OCI-M1 (cell line): ENCODE results near the gene MAD1L1.

Source experiments
- DNase-seq: peaks from one replicate; lab custom pipeline; 2025; lab: John Stamatoyannopoulos, UW

MAD1L1 gene

DNA sequence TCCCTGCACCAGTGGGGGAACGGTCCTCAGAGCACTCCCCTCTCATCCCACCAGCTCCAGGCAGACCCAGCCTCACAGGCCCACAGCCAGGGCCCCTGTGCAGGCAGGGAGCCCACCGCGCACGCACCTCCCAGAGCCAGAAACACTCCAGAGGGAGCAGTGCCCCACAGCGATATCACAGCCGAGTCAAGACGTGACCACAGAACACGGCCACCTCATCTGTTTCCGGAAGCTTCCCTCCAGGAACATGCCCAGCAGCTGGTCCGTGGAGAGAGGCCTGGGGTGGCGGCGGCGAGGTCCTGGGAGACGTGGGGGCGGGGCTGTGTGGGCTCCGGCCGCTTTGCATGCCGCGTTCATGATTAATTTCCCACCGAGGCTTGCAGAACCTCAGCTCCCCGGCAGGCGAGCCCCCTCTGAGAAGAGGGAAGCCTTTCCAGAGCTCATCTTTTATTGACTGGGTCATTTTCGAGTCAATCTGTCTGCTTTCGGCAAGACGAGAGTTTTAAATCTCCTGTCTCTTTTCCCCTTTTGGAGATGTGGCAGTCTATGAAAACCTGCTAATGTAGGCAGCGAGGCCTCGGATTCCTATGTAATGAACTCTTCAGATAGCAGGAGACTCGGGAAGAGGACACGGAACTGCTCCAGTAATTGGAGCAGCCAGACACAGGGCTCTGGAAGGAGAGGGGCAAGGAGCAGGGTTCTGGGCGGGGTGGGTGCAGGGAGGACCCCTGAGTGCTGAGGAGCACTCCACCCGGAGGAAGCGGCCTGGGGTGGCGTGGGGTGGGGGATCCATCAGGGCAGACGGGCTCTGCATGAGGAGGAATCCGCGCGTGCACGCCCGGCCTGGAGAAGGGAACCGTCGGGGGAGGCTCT, 319.9 kb downstream of the MAD1L1 start:
- no peak for DNase-seq

DNA sequence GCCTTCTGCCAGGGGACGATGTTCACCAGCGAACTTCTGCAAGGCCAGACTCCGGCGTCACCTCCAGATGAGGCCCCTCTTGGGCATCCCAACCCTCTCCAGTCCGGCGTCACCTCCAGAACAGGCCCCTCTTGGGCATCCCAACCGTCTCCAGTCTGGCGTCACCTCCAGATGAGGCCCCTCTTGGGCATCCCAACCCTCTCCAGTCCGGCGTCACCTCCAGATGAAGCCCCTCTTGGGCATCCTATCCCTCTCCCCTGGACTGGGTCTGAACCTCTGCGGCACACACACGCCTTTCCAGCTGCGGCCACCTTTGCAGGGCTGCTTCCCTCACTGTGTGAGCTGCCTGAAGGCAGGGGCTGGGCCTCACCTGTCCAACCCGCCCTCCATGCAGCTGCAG, 321.2 kb downstream of the MAD1L1 start:
- DNase-seq = no peak

- DNase-seq = no peak
Measured at GRCh38 chr7:1910827-1911226, 321.9 kb downstream of the MAD1L1 start.

DNA sequence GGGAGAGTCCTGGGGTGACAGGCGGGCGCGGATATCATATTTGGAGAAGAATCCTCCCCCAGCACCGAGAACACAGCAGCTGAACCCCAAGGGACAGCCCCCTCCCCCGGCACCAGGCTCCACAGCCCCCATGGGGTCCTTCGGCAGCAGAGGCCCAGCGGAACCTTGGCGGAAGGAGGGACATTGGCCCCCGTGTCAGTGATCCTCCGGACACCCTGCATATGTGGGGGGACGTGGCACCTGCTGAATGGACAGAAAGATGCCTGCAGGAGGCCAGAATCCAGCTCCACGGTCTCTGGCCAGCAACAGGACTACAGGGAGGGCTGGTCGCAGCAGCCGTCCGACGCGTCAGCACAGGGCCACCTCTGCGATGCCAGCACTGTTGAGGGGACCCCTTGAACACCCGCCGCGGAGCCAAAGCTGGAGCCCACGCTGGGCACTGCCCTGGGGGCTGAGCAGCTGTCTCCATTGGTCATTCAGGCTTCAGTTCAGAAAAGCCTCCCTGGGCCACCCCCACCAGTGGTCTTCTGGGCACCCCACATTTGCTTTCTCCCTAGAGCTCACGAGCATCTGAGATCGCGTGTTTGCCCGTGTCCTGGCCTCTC, 322.6 kb downstream of the MAD1L1 start:
- DNase-seq = no peak

- no peak for DNase-seq
Measured at GRCh38 chr7:1909476-1909875, 323.3 kb downstream of the MAD1L1 start.

GRCh38 chr7:1908823-1909420, 323.8 kb downstream of the MAD1L1 start:
- DNase-seq = no peak

GRCh38 chr7:1907751-1908365, 324.9 kb downstream of the MAD1L1 start:
- no peak for DNase-seq

DNA sequence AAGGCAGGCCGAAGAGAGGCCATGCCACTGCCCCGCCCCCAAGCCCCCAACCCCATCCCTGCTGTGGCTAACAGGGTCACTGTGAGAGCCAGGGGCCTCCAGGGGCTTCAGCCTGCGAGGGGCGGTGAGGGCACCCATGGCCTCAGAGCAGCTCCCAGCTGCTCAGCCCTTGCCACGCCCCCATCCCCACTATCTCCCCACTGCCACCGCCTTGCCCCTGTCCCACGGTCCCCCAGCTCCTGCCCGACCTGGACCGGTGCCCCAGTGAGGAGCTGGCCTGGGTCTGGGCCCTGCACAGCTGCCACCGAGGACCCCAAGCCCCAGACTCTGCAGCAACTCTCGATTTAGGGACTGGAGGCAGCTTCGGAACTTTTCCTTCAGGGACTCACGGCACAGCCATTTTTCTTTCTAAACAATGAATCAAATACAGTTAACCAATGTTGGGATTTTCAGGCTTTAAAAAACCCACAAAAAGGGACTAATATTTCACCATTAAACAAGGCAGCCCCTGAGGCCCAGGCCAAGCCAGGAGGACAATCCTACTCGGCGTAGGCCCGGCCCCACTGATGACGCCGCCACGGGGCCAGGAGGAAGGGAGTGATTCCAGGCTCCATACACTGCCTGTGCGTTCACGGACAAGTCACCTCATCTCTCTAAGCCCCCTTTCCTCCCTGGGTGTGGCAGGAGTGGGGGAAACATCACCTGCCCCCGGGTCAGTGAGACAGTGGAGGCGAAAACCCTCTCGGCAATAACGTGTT, 325.6 kb downstream of the MAD1L1 start:
- no peak for DNase-seq

GRCh38 chr7:1906087-1906830, 326.5 kb downstream of the MAD1L1 start:
- no peak for DNase-seq

- DNase-seq = no peak
Measured at GRCh38 chr7:1902231-1902855, 330.4 kb downstream of the MAD1L1 start.

DNA sequence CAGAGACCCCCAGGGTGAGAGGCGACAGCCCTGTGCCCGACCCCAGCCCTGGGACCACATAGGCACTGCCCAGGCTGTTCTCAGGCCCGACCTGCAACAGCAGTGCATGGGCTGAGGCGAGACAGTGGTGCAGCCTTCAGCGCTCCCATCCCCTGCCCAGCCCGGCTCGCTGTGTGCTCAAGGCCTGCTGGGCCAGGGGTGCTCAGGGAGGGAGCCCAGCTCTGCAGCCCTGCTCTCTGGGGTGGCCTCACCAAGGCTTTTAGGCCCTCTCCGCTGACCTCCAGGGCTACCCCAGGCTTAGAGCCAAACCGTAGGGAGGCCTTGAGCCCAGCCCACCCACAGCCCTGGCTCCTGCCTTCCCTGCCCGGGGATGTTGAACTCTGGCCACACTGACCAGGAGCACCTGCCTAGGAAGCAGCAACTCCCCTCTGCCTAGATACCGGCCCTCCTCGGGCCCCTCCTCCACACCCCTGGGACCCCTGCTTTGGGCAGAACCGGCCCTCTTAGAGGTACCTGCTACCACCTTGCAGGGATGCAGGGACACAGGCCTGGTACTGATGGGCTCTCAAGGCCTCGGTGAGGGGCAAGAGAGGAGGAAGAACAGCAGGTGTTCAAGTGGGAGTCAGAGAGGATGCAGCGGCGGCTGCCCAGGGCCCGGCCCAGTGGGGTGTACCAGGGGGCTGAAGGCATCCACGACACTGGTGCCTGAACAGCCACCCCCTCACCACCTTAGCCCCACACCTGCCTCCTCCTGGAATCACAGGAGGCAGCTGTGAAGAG, 331.1 kb downstream of the MAD1L1 start:
- no peak for DNase-seq

GRCh38 chr7:1900847-1901246, 331.9 kb downstream of the MAD1L1 start:
- no peak for DNase-seq

GRCh38 chr7:1899951-1900762, 332.6 kb downstream of the MAD1L1 start:
- DNase-seq = no peak

GRCh38 chr7:1899196-1899595, 333.5 kb downstream of the MAD1L1 start:
- no peak for DNase-seq

- DNase-seq = no peak
Measured at GRCh38 chr7:1898628-1899185, 334.0 kb downstream of the MAD1L1 start.

GRCh38 chr7:1897861-1898627, 334.7 kb downstream of the MAD1L1 start:
- DNase-seq = no peak

- DNase-seq = no peak
Measured at GRCh38 chr7:1897076-1897860, 335.5 kb downstream of the MAD1L1 start.
